WERI-Rb-1 (cell line): Measurements from ENCODE around the gene PAF1.

ENCODE experiments used
- DNase-seq: peaks from one replicate; pipeline ENCODE4 v3.0.0-alpha.2; 2020
- H3K27ac ChIP-seq: fragments of 250-450 bp; sonication (Bioruptor Pico); 2 replicates; pipeline ENCODE4 v1.5.1; 2020; ENCODE audit warnings: mild to moderate bottlenecking, moderate library complexity
- H3K27me3 ChIP-seq: fragments of 250-450 bp; sonication (Bioruptor Pico); 2 replicates; pipeline ENCODE4 v1.5.1; 2021; ENCODE audit warnings: mild to moderate bottlenecking, low read depth, moderate library complexity; ENCODE audit not compliant: insufficient read depth, severe bottlenecking
- H3K36me3 ChIP-seq: fragments of 250-450 bp; sonication (Bioruptor Pico); 2 replicates; pipeline ENCODE4 v1.5.1; 2020; ENCODE audit warnings: mild to moderate bottlenecking, moderate library complexity
- H3K4me3 ChIP-seq: 2 replicates; pipeline ENCODE4 v1.5.1; 2011; ENCODE audit warnings: low read depth, mild to moderate bottlenecking, control low read depth, low read length
- H3K9me3 ChIP-seq: fragments of 250-450 bp; sonication (Bioruptor Pico); 2 replicates; pipeline ENCODE4 v1.5.1; 2021; ENCODE audit warnings: mild to moderate bottlenecking, moderate library complexity; ENCODE audit not compliant: severe bottlenecking
- TF ChIP-seq, protein P1 (sequence below): IDR thresholded peaks from 2 replicates; pipeline ENCODE4 v1.5.1; 2011; ENCODE audit warnings: low read depth, mild to moderate bottlenecking, control low read depth, inconsistent platforms, low read length

Gene PAF1

GRCh38 chr19:39403331-39404312 is 12.7 kb upstream of the PAF1 start:
- TF ChIP-seq, protein P1, sequence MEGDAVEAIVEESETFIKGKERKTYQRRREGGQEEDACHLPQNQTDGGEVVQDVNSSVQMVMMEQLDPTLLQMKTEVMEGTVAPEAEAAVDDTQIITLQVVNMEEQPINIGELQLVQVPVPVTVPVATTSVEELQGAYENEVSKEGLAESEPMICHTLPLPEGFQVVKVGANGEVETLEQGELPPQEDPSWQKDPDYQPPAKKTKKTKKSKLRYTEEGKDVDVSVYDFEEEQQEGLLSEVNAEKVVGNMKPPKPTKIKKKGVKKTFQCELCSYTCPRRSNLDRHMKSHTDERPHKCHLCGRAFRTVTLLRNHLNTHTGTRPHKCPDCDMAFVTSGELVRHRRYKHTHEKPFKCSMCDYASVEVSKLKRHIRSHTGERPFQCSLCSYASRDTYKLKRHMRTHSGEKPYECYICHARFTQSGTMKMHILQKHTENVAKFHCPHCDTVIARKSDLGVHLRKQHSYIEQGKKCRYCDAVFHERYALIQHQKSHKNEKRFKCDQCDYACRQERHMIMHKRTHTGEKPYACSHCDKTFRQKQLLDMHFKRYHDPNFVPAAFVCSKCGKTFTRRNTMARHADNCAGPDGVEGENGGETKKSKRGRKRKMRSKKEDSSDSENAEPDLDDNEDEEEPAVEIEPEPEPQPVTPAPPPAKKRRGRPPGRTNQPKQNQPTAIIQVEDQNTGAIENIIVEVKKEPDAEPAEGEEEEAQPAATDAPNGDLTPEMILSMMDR, result no peak
- H3K27me3 ChIP-seq, result no peaks in the 10 kb centered on the region
- H3K27ac ChIP-seq, result peak overlapping the region; percentile 87
- H3K36me3 ChIP-seq, result peaks cover 5% of the 10 kb centered on the region
- no peaks in the 10 kb centered on the region for H3K9me3 ChIP-seq
- peak overlapping the region; percentile 68 for H3K4me3 ChIP-seq
- peak; percentile 94 for DNase-seq

- no peaks in the 10 kb centered on the region for H3K27me3 ChIP-seq
- no peaks in the 10 kb centered on the region for H3K9me3 ChIP-seq
- H3K27ac ChIP-seq, result peak overlapping the region; percentile 87
- DNase-seq, result peak; percentile 81
- H3K36me3 ChIP-seq, result peaks cover 6% of the 10 kb centered on the region
- TF ChIP-seq, protein P1, result no peak
- peak overlapping the region; percentile 68 for H3K4me3 ChIP-seq
These were observed 11.7 kb upstream of the PAF1 start for GRCh38 chr19:39402346-39403300.

DNA sequence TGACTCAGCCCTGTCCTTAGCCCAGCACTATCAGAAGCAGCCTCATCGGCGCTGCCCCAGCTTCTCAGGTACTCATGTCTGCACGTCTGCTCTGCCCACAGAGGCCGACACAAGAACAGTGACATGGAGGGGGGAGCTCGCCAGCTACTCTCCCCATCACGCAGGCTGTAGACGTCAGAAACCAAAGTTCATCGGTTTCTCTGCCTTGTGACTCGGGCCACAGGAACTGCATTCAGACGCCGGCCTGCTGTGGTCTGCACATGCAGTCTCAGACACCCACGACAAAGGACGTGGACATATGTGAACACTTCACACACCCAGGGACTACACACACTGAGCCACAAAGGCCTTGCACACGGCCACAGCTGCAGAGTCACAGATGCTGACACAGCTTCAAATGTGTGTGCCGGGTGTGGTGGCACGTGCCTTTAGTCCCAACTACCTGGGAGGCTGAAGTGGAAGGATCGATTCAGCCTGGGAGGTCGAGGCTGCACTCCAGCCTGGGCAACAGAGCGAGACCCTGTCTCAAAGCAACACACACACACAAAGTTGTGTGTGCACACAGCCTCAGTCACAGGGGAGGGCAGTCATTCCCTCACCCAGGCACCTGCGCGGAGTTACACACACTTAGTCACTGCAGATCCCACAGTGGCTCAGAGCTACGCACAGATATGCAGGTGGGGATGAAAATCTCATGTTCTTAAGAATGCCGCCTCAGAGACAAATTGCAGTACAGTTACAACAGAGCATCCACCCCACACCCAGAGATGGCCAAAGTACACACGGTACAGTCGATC is 10.8 kb upstream of the PAF1 start:
- Histone ChIP-seq H3K9me3 (no peaks in the 10 kb centered on the region), H3K36me3 (peaks cover 6% of the 10 kb centered on the region), H3K4me3 (no peak overlapping the region), H3K27me3 (no peaks in the 10 kb centered on the region), H3K27ac (peak overlapping the region; percentile 87)
- no peak for DNase-seq
- TF ChIP-seq, protein P1, result no peak

- Histone ChIP-seq H3K4me3 (no peak overlapping the region), H3K27me3 (no peaks in the 10 kb centered on the region)
These were observed 10.2 kb upstream of the PAF1 start for GRCh38 chr19:39401070-39401548.

More at GRCh38 chr19:39401070-39401548, 10.2 kb upstream of the PAF1 start:
- no peak for DNase-seq
- H3K36me3 ChIP-seq, result peaks cover 6% of the 10 kb centered on the region
- H3K27ac ChIP-seq, result no peak overlapping the region
- TF ChIP-seq, protein P1, result no peak
- H3K9me3 ChIP-seq, result no peaks in the 10 kb centered on the region
